ENCODE measurements around the gene TGIF2. TPM values are rescaled to one million over a fixed set of nuclear protein-coding genes. Genes with fewer than 3 reads are reported as not detected.
A peak's percentile ranks its signal among the peaks of the same experiment; 100 is the strongest.

Gene TGIF2
- total RNA-seq, 1 donor from 2014 or later: 16.8 TPM

GRCh38 chr20:36587388-36588070, 14.1 kb downstream of the TGIF2 start:
- H3K9me3 ChIP-seq: no peaks in the 10 kb centered on the region
- ATAC-seq: no peak
- no peaks in the 10 kb centered on the region for H3K27me3 ChIP-seq
- no peak overlapping the region for H3K4me3 ChIP-seq
- intact Hi-C loops (cut with DNase I): no loop called here
- no peak overlapping the region for H3K27ac ChIP-seq
- TF ChIP-seq CTCF (IDR thresholded peaks at IDR 0.05): no peak
- H3K36me3 ChIP-seq: peaks cover 10% of the 10 kb centered on the region
- H3K4me1 ChIP-seq: no peaks in the 10 kb centered on the region
- no peak for DNase-seq

- TF ChIP-seq CTCF (IDR thresholded peaks at IDR 0.05): no peak
- DNase-seq (no peak), ATAC-seq (no peak)
- peaks cover 5% of the 10 kb centered on the region for H3K36me3 ChIP-seq
- no peaks in the 10 kb centered on the region for H3K27me3 ChIP-seq
- H3K27ac ChIP-seq: no peak overlapping the region
- intact Hi-C loops (cut with DNase I): loop anchor here (5.0 kb wide), 1 partner anchor 34 kb away; no protein-coding TSS in a partner anchor
- peaks cover 3% of the 10 kb centered on the region for H3K4me1 ChIP-seq
- H3K4me3 ChIP-seq: no peak overlapping the region
- no peaks in the 10 kb centered on the region for H3K9me3 ChIP-seq
Measured at GRCh38 chr20:36591281-36591680, 17.9 kb downstream of the TGIF2 start.

- peak; percentile 38 for TF ChIP-seq CTCF (IDR thresholded peaks at IDR 0.05)
- intact Hi-C loops (cut with DNase I): loop anchor here (5.0 kb wide), 1 partner anchor 35 kb away; no protein-coding TSS in a partner anchor
- Histone ChIP-seq H3K36me3 (peaks cover 5% of the 10 kb centered on the region), H3K27me3 (no peaks in the 10 kb centered on the region), H3K4me1 (peaks cover 3% of the 10 kb centered on the region), H3K9me3 (no peaks in the 10 kb centered on the region), H3K27ac (no peak overlapping the region), H3K4me3 (no peak overlapping the region)
- DNase-seq (no peak), ATAC-seq (no peak)
Measured at GRCh38 chr20:36591854-36592641, 18.7 kb downstream of the TGIF2 start.

GRCh38 chr20:36593347-36593929, 20.0 kb downstream of the TGIF2 start:
- no peak for DNase-seq
- Histone ChIP-seq H3K27me3 (no peaks in the 10 kb centered on the region), H3K27ac (no peak overlapping the region), H3K4me1 (peaks cover 3% of the 10 kb centered on the region), H3K4me3 (no peak overlapping the region), H3K9me3 (no peaks in the 10 kb centered on the region), H3K36me3 (peaks cover 5% of the 10 kb centered on the region)
- TF ChIP-seq CTCF (IDR thresholded peaks at IDR 0.05): no peak
- no peak for ATAC-seq
- intact Hi-C loops (cut with DNase I): loop anchor here (5.0 kb wide), 1 partner anchor 36 kb away; no protein-coding TSS in a partner anchor

GRCh38 chr20:36599912-36600345, 26.5 kb downstream of the TGIF2 start:
- intact Hi-C loops (cut with DNase I): no loop called here
- H3K36me3 ChIP-seq: no peaks in the 10 kb centered on the region
- ATAC-seq: no peak
- no peak for TF ChIP-seq CTCF (IDR thresholded peaks at IDR 0.05)
- peaks cover 2% of the 10 kb centered on the region for H3K4me1 ChIP-seq
- no peak overlapping the region for H3K27ac ChIP-seq
- no peaks in the 10 kb centered on the region for H3K27me3 ChIP-seq
- no peaks in the 10 kb centered on the region for H3K9me3 ChIP-seq
- DNase-seq: no peak
- H3K4me3 ChIP-seq: no peak overlapping the region

Data from upper lobe of right lung (tissue), 1 donor.